ENCODE measurements around the gene TMOD1.

The TMOD1 gene

DNA sequence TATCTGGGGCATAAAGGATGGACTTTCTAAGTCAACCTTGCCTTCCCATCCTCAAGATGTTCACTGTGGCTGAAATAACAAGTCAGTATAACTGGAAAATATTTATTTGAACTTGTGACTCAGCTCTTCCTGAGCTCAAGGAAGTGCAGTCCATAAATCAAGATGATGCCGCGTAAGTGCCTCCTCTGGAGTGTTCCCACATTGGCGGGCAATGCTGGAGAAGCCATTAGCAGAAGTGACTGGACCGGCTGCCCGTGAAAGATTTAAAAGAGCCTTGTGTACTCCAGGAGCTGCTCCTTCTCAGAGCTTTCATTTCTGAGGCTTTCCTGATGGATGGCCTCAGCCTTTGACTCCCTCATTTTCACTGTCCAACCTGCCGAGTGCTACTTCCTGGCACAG is 17.4 kb downstream of the TMOD1 start:
- TF ChIP-seq TAF1 (IDR thresholded peaks at IDR 0.05; ENCODE audit: borderline replicate concordance, insufficient read depth, low read length) (no peak), SIN3A (IDR thresholded peaks at IDR 0.05; ENCODE audit: borderline replicate concordance, insufficient read depth, low read length) (no peak), POLR2AphosphoS5 (IDR thresholded peaks at IDR 0.05; ENCODE audit: low read depth, low read length) (no peak), FOXP2 (optimal IDR thresholded peaks at IDR 0.05; ENCODE audit: borderline replicate concordance, extremely low read depth, extremely low read length, insufficient read depth) (no peak)
- TF ChIP-seq, protein P1, sequence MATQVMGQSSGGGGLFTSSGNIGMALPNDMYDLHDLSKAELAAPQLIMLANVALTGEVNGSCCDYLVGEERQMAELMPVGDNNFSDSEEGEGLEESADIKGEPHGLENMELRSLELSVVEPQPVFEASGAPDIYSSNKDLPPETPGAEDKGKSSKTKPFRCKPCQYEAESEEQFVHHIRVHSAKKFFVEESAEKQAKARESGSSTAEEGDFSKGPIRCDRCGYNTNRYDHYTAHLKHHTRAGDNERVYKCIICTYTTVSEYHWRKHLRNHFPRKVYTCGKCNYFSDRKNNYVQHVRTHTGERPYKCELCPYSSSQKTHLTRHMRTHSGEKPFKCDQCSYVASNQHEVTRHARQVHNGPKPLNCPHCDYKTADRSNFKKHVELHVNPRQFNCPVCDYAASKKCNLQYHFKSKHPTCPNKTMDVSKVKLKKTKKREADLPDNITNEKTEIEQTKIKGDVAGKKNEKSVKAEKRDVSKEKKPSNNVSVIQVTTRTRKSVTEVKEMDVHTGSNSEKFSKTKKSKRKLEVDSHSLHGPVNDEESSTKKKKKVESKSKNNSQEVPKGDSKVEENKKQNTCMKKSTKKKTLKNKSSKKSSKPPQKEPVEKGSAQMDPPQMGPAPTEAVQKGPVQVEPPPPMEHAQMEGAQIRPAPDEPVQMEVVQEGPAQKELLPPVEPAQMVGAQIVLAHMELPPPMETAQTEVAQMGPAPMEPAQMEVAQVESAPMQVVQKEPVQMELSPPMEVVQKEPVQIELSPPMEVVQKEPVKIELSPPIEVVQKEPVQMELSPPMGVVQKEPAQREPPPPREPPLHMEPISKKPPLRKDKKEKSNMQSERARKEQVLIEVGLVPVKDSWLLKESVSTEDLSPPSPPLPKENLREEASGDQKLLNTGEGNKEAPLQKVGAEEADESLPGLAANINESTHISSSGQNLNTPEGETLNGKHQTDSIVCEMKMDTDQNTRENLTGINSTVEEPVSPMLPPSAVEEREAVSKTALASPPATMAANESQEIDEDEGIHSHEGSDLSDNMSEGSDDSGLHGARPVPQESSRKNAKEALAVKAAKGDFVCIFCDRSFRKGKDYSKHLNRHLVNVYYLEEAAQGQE (IDR thresholded peaks at IDR 0.05; ENCODE audit: insufficient read depth in 1 of 2, low read depth in 2 of 2, low read length in 2 of 2), result no peak

DNA sequence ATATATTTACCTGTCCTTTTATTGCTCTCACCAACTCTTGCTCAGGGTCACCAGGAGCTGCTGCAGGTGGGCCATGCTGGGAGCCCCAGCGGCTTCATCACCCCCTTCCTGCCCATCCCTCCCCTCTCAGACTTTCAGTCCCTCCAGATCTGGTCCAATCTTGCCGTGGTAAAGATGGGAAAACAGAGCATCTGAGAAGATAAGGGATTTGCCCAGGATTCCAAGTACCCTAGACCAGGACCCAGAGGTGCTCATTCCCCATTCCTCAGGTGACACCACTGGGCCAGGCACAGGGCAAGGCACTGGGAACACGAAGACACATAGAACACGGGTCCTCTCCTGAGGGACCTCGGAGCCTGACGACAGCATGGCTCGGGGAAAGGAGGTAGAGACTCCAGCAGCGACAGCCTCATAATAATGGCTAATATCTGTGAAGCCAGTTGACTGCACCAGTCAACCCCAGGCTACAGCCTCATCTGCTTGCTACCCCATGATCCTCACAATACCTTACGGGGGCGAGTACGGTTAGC is 18.0 kb downstream of the TMOD1 start:
- TF ChIP-seq TAF1 (IDR thresholded peaks at IDR 0.05; ENCODE audit: borderline replicate concordance, insufficient read depth, low read length) (no peak), POLR2AphosphoS5 (IDR thresholded peaks at IDR 0.05; ENCODE audit: low read depth, low read length) (no peak), SIN3A (IDR thresholded peaks at IDR 0.05; ENCODE audit: borderline replicate concordance, insufficient read depth, low read length) (no peak), FOXP2 (optimal IDR thresholded peaks at IDR 0.05; ENCODE audit: borderline replicate concordance, extremely low read depth, extremely low read length, insufficient read depth) (no peak)
- TF ChIP-seq, protein P1 (IDR thresholded peaks at IDR 0.05; ENCODE audit: insufficient read depth in 1 of 2, low read depth in 2 of 2, low read length in 2 of 2), result no peak

DNA sequence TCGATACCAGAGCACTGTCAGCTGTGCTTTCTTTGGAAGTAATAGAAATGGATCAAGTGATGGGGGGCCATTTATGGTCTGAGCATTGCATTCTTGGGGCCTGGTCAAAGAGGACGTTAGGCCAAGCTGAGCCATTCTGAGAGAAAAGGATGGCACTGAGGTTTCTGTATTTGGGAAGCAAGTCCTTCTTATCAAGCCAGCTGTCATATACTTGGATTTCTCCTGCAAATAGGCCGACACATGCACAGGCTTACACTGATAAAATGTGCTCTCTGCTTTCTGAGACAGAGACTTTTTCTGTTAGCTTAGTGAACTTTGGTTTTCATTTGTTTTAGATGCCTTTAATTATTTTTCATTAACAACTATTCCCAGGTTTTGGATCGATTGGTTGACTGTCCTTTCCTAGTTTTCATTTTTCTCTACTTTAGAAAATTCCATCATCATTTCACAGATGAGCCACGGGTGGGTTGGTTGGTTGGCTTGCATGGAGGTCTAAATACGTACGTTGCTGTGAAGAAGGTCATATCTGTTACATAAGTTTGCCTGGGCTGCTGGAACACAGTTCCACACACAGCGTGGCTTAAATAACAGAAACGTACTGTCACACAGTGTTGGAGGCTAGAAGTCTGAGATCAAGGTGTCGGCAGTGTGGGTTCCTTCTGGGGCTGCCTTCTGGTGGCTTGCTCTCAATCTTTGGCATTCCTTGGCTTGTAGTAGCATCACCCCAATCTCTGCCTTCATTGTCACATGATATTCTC is 20.3 kb downstream of the TMOD1 start:
- TF ChIP-seq, protein P1 (IDR thresholded peaks at IDR 0.05; ENCODE audit: insufficient read depth in 1 of 2, low read depth in 2 of 2, low read length in 2 of 2), result no peak
- TF ChIP-seq SIN3A (IDR thresholded peaks at IDR 0.05; ENCODE audit: borderline replicate concordance, insufficient read depth, low read length) (no peak), POLR2AphosphoS5 (IDR thresholded peaks at IDR 0.05; ENCODE audit: low read depth, low read length) (no peak), TAF1 (IDR thresholded peaks at IDR 0.05; ENCODE audit: borderline replicate concordance, insufficient read depth, low read length) (no peak), FOXP2 (optimal IDR thresholded peaks at IDR 0.05; ENCODE audit: borderline replicate concordance, extremely low read depth, extremely low read length, insufficient read depth) (no peak)

DNA sequence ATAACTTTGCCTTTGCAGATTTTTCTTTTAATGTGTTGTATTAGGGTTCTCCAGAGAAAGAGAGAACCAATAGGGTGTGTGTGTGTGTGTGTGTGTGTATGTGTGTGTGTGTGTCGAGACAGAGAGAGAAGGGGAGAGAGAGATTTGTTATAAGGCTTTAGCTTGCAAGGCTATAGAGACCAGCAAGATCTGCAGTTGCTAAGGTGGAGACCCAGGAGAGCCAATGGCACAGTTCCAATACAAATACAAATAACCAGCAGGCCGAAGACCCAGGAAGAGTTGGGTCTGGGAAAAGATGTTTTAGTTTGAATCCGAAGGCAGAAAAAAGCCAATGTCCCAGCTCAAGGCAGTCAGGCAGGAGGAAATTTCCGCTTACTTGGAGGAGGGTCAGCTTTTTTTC is 23.0 kb downstream of the TMOD1 start:
- TF ChIP-seq, protein P1 (IDR thresholded peaks at IDR 0.05; ENCODE audit: insufficient read depth in 1 of 2, low read depth in 2 of 2, low read length in 2 of 2), result no peak
- TF ChIP-seq SIN3A (IDR thresholded peaks at IDR 0.05; ENCODE audit: borderline replicate concordance, insufficient read depth, low read length) (no peak), TAF1 (IDR thresholded peaks at IDR 0.05; ENCODE audit: borderline replicate concordance, insufficient read depth, low read length) (no peak), POLR2AphosphoS5 (IDR thresholded peaks at IDR 0.05; ENCODE audit: low read depth, low read length) (no peak), FOXP2 (optimal IDR thresholded peaks at IDR 0.05; ENCODE audit: borderline replicate concordance, extremely low read depth, extremely low read length, insufficient read depth) (no peak)

All from PFSK-1 (cell line).